SK-N-SH treated with all-trans-retinoic acid at 6 μM for 48 hours (cell line): ENCODE results near the gene PDZD4.

Source experiments
- ATAC-seq: fragments of 200-7000 bp; cut with Tn5 transposase; 3 replicates; pipeline ENCODE4 v1.9.1; 2020; ENCODE audit warnings: mild to moderate bottlenecking, moderate library complexity
- ARNTL ChIP-seq: fragments of 450-650 bp; formaldehyde crosslinking; IDR thresholded peaks from 2 replicates; pipeline ENCODE4 v1.5.0; 2020; ENCODE audit warnings: low read depth, mild to moderate bottlenecking, moderate library complexity, borderline replicate concordance
- BACH2 ChIP-seq: fragments of 250-450 bp; sonication (Bioruptor Pico); IDR thresholded peaks from 2 replicates; pipeline ENCODE4 v1.9.0; 2021; ENCODE audit warnings: mild to moderate bottlenecking, borderline replicate concordance
- CSDC2 ChIP-seq: fragments of 250-450 bp; sonication (Bioruptor Pico); IDR thresholded peaks from 2 replicates; pipeline ENCODE4 v1.5.0; 2020; ENCODE audit warnings: mild to moderate bottlenecking, moderate library complexity
- ESRRG ChIP-seq: fragments of 250-450 bp; sonication (Bioruptor Pico); IDR thresholded peaks from 2 replicates; pipeline ENCODE4 v1.6.1; 2021; ENCODE audit warnings: mild to moderate bottlenecking
- GLIS3 ChIP-seq: fragments of 250-450 bp; sonication (Bioruptor Pico); IDR thresholded peaks from 2 replicates; pipeline ENCODE4 v1.5.0; 2020; ENCODE audit warnings: mild to moderate bottlenecking, moderate library complexity
- ISL1 ChIP-seq: fragments of 250-450 bp; sonication (Bioruptor Pico); IDR thresholded peaks from 2 replicates; pipeline ENCODE4 v2.1.2; 2022; ENCODE audit warnings: mild to moderate bottlenecking, moderate library complexity
- OSR1 ChIP-seq: fragments of 250-450 bp; sonication (Bioruptor Pico); IDR thresholded peaks from 2 replicates; pipeline ENCODE4 v1.8.0; 2022; ENCODE audit warnings: moderate library complexity, mild to moderate bottlenecking, inconsistent platforms
- PPARA ChIP-seq: fragments of 250-450 bp; sonication (Bioruptor Pico); IDR thresholded peaks from 2 replicates; pipeline ENCODE4 v1.5.0; 2020; ENCODE audit warnings: mild to moderate bottlenecking, borderline replicate concordance
- RARB ChIP-seq: fragments of 250-450 bp; sonication (Bioruptor Pico); IDR thresholded peaks from 2 replicates; pipeline ENCODE4 v1.8.0; 2021; ENCODE audit warnings: mild to moderate bottlenecking, moderate library complexity
- SNAI2 ChIP-seq: fragments of 250-450 bp; sonication (Bioruptor Pico); IDR thresholded peaks from 2 replicates; pipeline ENCODE4 v1.5.0; 2020; ENCODE audit warnings: mild to moderate bottlenecking, moderate library complexity
- TCF4 ChIP-seq: fragments of 250-450 bp; sonication (Bioruptor Pico); IDR thresholded peaks from 2 replicates; pipeline ENCODE4 v1.8.0; 2021; ENCODE audit warnings: mild to moderate bottlenecking, moderate library complexity, borderline replicate concordance
- TOX ChIP-seq: fragments of 250-450 bp; sonication (Bioruptor Pico); IDR thresholded peaks from 2 replicates; pipeline ENCODE4 v1.8.0; 2021; ENCODE audit warnings: mild to moderate bottlenecking, moderate library complexity, borderline replicate concordance
- ZC3H10 ChIP-seq: fragments of 250-450 bp; sonication (Bioruptor Pico); IDR thresholded peaks from 2 replicates; pipeline ENCODE4 v1.5.1; 2021; ENCODE audit warnings: mild to moderate bottlenecking, moderate library complexity
- ZFP3 ChIP-seq: fragments of 250-450 bp; sonication (Bioruptor Pico); IDR thresholded peaks from 2 replicates; pipeline ENCODE4 v1.5.0; 2020; ENCODE audit warnings: mild to moderate bottlenecking, moderate library complexity
- ZFP30 ChIP-seq: fragments of 450-650 bp; formaldehyde crosslinking; IDR thresholded peaks from 2 replicates; pipeline ENCODE4 v1.5.0; 2022; ENCODE audit warnings: mild to moderate bottlenecking, moderate library complexity
- ZNF565 ChIP-seq: fragments of 450-650 bp; formaldehyde crosslinking; conservative IDR thresholded peaks from 2 replicates; pipeline ENCODE4 v1.5.0; 2020; ENCODE audit warnings: low read depth, mild to moderate bottlenecking, moderate library complexity
- ZNF70 ChIP-seq: fragments of 450-650 bp; formaldehyde crosslinking; IDR thresholded peaks from 2 replicates; pipeline ENCODE4 v1.5.0; 2020; ENCODE audit warnings: mild to moderate bottlenecking, moderate library complexity
- ZNF8 ChIP-seq: fragments of 450-650 bp; formaldehyde crosslinking; IDR thresholded peaks from 2 replicates; pipeline ENCODE4 v1.5.0; 2020; ENCODE audit warnings: mild to moderate bottlenecking, moderate library complexity
- TF ChIP-seq, protein P1 (sequence below): fragments of 250-450 bp; sonication (Bioruptor Pico); IDR thresholded peaks from 2 replicates; pipeline ENCODE4 v1.5.1; 2020; ENCODE audit warnings: low read depth, mild to moderate bottlenecking, moderate library complexity
- TF ChIP-seq, protein P2 (sequence below): fragments of 250-450 bp; sonication (Bioruptor Pico); IDR thresholded peaks from 2 replicates; pipeline ENCODE4 v1.8.0; 2021; ENCODE audit warnings: low read depth, mild to moderate bottlenecking, moderate library complexity, borderline replicate concordance
- TF ChIP-seq, protein P3 (sequence below): fragments of 250-450 bp; sonication (Bioruptor Pico); IDR thresholded peaks from 2 replicates; pipeline ENCODE4 v1.5.0; 2020; ENCODE audit warnings: mild to moderate bottlenecking, moderate library complexity

The PDZD4 gene

DNA sequence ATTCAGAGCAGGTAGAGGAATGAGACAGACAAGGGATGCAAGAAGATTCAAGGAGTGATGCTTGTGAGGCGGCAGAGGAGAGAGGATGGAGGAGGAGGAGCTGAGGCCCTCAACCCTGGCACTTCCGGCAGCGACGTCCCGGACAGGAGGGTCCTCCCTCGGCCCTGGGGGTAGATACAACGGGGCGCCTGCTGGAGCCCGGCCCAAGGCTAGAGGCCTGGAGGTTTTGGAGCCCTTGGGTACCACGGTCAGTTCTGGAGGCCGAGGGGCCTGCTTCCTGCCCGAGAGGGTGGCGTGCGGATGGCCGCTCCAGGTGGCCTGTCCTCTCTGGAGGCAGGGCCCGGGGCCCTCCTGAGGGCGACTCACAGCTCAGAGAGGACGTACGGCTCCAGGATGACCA lies 22.4 kb downstream of the PDZD4 start (continued):
- TF ChIP-seq, protein P1, sequence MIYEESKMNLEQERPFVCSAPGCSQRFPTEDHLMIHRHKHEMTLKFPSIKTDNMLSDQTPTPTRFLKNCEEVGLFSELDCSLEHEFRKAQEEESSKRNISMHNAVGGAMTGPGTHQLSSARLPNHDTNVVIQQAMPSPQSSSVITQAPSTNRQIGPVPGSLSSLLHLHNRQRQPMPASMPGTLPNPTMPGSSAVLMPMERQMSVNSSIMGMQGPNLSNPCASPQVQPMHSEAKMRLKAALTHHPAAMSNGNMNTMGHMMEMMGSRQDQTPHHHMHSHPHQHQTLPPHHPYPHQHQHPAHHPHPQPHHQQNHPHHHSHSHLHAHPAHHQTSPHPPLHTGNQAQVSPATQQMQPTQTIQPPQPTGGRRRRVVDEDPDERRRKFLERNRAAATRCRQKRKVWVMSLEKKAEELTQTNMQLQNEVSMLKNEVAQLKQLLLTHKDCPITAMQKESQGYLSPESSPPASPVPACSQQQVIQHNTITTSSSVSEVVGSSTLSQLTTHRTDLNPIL (CRISPR knock-in tag) = no peak
- TF ChIP-seq ZC3H10 (CRISPR knock-in tag) = no peak
- TF ChIP-seq ESRRG (CRISPR knock-in tag) = no peak

DNA sequence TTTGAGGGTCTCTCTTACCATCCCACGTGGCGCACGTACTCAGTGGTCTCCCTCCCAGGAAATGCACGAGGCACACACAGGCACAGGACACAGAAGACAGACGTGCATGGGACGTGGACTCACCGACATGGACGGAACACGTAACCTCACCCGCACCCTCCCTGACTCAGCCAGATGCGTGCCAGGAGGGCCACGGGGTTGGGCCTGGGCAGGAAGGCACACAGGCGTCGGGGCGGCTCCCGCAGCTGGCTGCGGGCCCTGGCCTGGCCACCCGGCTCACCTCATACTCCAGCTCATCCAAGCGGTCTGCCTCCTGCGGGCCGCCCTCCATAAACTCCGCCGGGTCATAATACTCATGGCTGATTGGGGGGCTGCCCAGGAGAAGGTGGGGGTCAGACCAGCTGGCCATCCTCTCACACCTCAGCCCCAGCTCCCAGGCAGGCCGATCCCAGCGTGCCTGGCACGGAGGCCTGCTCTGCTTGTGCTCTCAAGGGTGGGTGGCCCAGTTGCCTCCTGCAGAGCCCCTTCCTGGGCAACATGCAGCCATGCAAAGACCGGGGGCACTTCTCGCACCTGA lies 23.3 kb downstream of the PDZD4 start:
- TF ChIP-seq ISL1 (CRISPR knock-in tag) (no peak), TOX (CRISPR knock-in tag) (no peak), ZFP30 (CRISPR knock-in tag) (no peak), ZNF565 (no peak), ZNF8 (CRISPR knock-in tag) (no peak), RARB (CRISPR knock-in tag) (no peak), ZFP3 (CRISPR knock-in tag) (no peak), ZNF70 (CRISPR knock-in tag) (no peak), PPARA (CRISPR knock-in tag) (no peak), ZC3H10 (CRISPR knock-in tag) (no peak), ESRRG (CRISPR knock-in tag) (no peak), TCF4 (CRISPR knock-in tag) (no peak), BACH2 (CRISPR knock-in tag) (no peak)
- TF ChIP-seq, protein P2, sequence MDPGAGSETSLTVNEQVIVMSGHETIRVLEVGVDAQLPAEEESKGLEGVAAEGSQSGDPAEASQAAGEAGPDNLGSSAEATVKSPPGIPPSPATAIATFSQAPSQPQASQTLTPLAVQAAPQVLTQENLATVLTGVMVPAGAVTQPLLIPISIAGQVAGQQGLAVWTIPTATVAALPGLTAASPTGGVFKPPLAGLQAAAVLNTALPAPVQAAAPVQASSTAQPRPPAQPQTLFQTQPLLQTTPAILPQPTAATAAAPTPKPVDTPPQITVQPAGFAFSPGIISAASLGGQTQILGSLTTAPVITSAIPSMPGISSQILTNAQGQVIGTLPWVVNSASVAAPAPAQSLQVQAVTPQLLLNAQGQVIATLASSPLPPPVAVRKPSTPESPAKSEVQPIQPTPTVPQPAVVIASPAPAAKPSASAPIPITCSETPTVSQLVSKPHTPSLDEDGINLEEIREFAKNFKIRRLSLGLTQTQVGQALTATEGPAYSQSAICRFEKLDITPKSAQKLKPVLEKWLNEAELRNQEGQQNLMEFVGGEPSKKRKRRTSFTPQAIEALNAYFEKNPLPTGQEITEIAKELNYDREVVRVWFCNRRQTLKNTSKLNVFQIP (CRISPR knock-in tag) = no peak
- TF ChIP-seq, protein P1 (CRISPR knock-in tag) = no peak
- TF ChIP-seq, protein P3, sequence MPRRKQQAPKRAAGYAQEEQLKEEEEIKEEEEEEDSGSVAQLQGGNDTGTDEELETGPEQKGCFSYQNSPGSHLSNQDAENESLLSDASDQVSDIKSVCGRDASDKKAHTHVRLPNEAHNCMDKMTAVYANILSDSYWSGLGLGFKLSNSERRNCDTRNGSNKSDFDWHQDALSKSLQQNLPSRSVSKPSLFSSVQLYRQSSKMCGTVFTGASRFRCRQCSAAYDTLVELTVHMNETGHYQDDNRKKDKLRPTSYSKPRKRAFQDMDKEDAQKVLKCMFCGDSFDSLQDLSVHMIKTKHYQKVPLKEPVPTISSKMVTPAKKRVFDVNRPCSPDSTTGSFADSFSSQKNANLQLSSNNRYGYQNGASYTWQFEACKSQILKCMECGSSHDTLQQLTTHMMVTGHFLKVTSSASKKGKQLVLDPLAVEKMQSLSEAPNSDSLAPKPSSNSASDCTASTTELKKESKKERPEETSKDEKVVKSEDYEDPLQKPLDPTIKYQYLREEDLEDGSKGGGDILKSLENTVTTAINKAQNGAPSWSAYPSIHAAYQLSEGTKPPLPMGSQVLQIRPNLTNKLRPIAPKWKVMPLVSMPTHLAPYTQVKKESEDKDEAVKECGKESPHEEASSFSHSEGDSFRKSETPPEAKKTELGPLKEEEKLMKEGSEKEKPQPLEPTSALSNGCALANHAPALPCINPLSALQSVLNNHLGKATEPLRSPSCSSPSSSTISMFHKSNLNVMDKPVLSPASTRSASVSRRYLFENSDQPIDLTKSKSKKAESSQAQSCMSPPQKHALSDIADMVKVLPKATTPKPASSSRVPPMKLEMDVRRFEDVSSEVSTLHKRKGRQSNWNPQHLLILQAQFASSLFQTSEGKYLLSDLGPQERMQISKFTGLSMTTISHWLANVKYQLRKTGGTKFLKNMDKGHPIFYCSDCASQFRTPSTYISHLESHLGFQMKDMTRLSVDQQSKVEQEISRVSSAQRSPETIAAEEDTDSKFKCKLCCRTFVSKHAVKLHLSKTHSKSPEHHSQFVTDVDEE (CRISPR knock-in tag) = no peak
- no peak for ATAC-seq

DNA sequence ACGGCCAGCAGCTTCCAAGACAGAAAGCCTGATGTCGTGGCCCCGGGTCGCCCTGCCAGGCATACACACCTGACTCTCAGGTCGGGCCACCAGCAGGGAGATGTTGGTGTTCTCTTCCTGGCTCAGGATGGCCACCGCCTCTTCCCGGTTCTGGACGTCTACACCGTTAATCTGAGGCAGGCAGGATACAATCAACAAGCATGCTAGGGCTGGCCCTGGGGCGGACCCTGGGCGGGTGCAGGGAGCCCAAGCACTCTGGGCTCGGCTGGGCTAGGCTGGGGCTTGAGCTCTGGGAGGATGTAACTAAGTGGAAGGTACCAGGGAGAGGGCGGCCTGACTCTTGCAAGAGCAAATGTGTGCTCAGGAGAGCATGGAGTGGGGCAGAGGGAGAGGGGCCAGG lies 24.9 kb downstream of the PDZD4 start:
- no peak for ATAC-seq
- TF ChIP-seq RARB (CRISPR knock-in tag) = no peak
- TF ChIP-seq ARNTL (CRISPR knock-in tag) = no peak
- TF ChIP-seq, protein P1 (CRISPR knock-in tag) = no peak
- no peak for TF ChIP-seq ZFP30 (CRISPR knock-in tag)
- no peak for TF ChIP-seq BACH2 (CRISPR knock-in tag)
- TF ChIP-seq, protein P2 (CRISPR knock-in tag) = no peak
- TF ChIP-seq ZC3H10 (CRISPR knock-in tag) = no peak
- TF ChIP-seq ZFP3 (CRISPR knock-in tag) = no peak
- no peak for TF ChIP-seq SNAI2 (CRISPR knock-in tag)
- no peak for TF ChIP-seq ZNF70 (CRISPR knock-in tag)
- no peak for TF ChIP-seq OSR1
- no peak for TF ChIP-seq GLIS3
- TF ChIP-seq, protein P3 (CRISPR knock-in tag) = no peak
- TF ChIP-seq ESRRG (CRISPR knock-in tag) = no peak
- TF ChIP-seq CSDC2 (CRISPR knock-in tag) = no peak
- TF ChIP-seq ISL1 (CRISPR knock-in tag) = no peak
- TF ChIP-seq TOX (CRISPR knock-in tag) = no peak
